HUES64 (cell line): ENCODE data around the gene NSUN2.
"Not testable (repeated sequence)": the region's sequence is repeated elsewhere in the genome, so short reads cannot be mapped to it uniquely, and the experiment has no call there.

Experiments used
- H3K27ac ChIP-seq: 2 replicates; pipeline ENCODE4 v1.7.0; 2013; ENCODE audit warnings: low read depth, low read length, inconsistent platforms
- H3K27me3 ChIP-seq: 2 replicates; pipeline ENCODE4 v1.6.1; 2013; ENCODE audit warnings: mild to moderate bottlenecking, low read length; ENCODE audit not compliant: insufficient read depth
- H3K36me3 ChIP-seq: 2 replicates; pipeline ENCODE4 v1.6.1; 2013; ENCODE audit warnings: mild to moderate bottlenecking, low read length; ENCODE audit not compliant: insufficient read depth
- H3K4me1 ChIP-seq: 2 replicates; pipeline ENCODE4 v1.6.1; 2013; ENCODE audit warnings: mild to moderate bottlenecking, low read length, moderate library complexity; ENCODE audit not compliant: insufficient read depth
- H3K4me3 ChIP-seq: 2 replicates; pipeline ENCODE4 v1.5.1; 2013; ENCODE audit warnings: mild to moderate bottlenecking, low read length, moderate library complexity
- H3K9ac ChIP-seq: 2 replicates; pipeline ENCODE4 v1.6.1; 2013; ENCODE audit warnings: mild to moderate bottlenecking, low read depth, low read length
- H3K9me3 ChIP-seq: 2 replicates; pipeline ENCODE4 v1.6.1; 2013; ENCODE audit warnings: low read depth, low read length; ENCODE audit not compliant: insufficient read depth
- WGBS: fragments of 150-250, 120-280 bp; methylation state at CpG from one replicate; pipeline ENCODE4 v1.1.7; 2013; ENCODE audit warnings: missing lambda C conversion rate; 5-methylcytosine and 5-hydroxymethylcytosine counted together

The NSUN2 gene

GRCh38 chr5:6571607-6572006 lies 61.2 kb downstream of the NSUN2 start:
- not testable (repeated sequence) for H3K27ac ChIP-seq, H3K4me3 ChIP-seq, H3K9ac ChIP-seq, H3K4me1 ChIP-seq, H3K27me3 ChIP-seq, H3K36me3 ChIP-seq, H3K9me3 ChIP-seq
- 92% methylated on average over 2 of the region's 2 CpGs for WGBS

DNA sequence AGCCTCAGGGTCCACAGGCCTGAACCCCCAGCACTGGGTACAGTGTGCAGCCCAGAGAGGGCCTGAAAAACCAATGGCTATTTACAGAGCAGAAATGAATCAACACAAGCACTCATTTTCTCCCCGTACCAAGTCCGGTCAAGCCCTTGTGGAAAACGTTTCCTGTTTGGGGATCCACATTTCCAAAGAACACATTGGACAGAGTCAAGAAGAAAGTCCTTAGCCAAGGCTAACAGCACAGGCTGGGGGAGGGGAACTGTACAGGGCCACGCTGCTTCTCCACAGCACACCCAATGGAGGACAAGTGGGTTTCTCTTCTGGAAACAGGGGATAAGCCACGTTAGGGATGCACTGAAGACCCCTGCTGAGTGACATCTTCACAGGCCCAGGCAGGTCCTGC lies 62.3 kb downstream of the NSUN2 start:
- H3K36me3 ChIP-seq = no peaks in the 10 kb centered on the region
- no peak overlapping the region for H3K9ac ChIP-seq
- no peaks in the 10 kb centered on the region for H3K27me3 ChIP-seq
- 73% methylated on average over 5 of the region's 5 CpGs for WGBS
- no peaks in the 10 kb centered on the region for H3K4me1 ChIP-seq
- no peaks in the 10 kb centered on the region for H3K9me3 ChIP-seq
- H3K4me3 ChIP-seq = no peak overlapping the region
- H3K27ac ChIP-seq = no peak overlapping the region

- H3K27ac ChIP-seq = no peak overlapping the region
- no peaks in the 10 kb centered on the region for H3K27me3 ChIP-seq
- H3K36me3 ChIP-seq = no peaks in the 10 kb centered on the region
- no peaks in the 10 kb centered on the region for H3K4me1 ChIP-seq
- H3K4me3 ChIP-seq = no peak overlapping the region
- WGBS = 71% methylated on average over 6 of the region's 6 CpGs
- H3K9ac ChIP-seq = no peak overlapping the region
- no peaks in the 10 kb centered on the region for H3K9me3 ChIP-seq
These were observed 64.0 kb downstream of the NSUN2 start for GRCh38 chr5:6568889-6569288.

GRCh38 chr5:6568383-6568782 lies 64.5 kb downstream of the NSUN2 start:
- Histone ChIP-seq H3K27ac (no peak overlapping the region), H3K4me1 (no peaks in the 10 kb centered on the region), H3K36me3 (no peaks in the 10 kb centered on the region), H3K9me3 (no peaks in the 10 kb centered on the region), H3K9ac (no peak overlapping the region), H3K4me3 (no peak overlapping the region), H3K27me3 (no peaks in the 10 kb centered on the region)
- WGBS = 92% methylated on average over 6 of the region's 6 CpGs

DNA sequence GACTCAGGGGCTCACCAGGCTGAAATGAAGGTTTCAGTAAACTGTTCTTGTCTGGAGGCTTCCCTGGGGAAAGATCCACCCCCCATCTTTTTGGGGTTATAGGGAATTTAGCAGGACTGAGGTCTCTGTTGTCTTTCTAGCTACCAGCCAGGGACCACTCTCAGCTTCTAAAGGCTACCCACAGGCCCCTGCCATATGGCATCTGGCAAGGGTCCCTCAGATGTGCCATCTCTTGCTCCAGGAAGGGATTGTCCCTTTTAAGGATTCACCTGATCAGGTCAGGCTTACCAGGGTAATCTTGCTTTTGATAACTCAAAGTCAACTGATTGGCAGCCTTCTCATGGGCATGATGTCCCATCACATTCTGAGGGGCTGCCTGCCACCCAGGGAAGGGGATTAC lies 65.0 kb downstream of the NSUN2 start:
- H3K4me3 ChIP-seq = no peak overlapping the region
- no peaks in the 10 kb centered on the region for H3K27me3 ChIP-seq

GRCh38 chr5:6567068-6567467 lies 65.8 kb downstream of the NSUN2 start:
- Histone ChIP-seq H3K9ac (no peak overlapping the region), H3K36me3 (no peaks in the 10 kb centered on the region), H3K9me3 (no peaks in the 10 kb centered on the region), H3K27ac (no peak overlapping the region), H3K4me3 (no peak overlapping the region), H3K4me1 (no peaks in the 10 kb centered on the region), H3K27me3 (no peaks in the 10 kb centered on the region)
- WGBS = 87% methylated on average over 3 of the region's 4 CpGs

More for the DNA sequence above, 65.0 kb downstream of the NSUN2 start:
- Histone ChIP-seq H3K9ac (no peak overlapping the region), H3K27ac (no peak overlapping the region), H3K36me3 (no peaks in the 10 kb centered on the region), H3K9me3 (no peaks in the 10 kb centered on the region), H3K4me1 (no peaks in the 10 kb centered on the region)

- no peak overlapping the region for H3K27ac ChIP-seq
- WGBS = 100% methylated on average over 3 of the region's 3 CpGs
- H3K9ac ChIP-seq = no peak overlapping the region
- no peaks in the 10 kb centered on the region for H3K27me3 ChIP-seq
- no peaks in the 10 kb centered on the region for H3K4me1 ChIP-seq
- no peaks in the 10 kb centered on the region for H3K36me3 ChIP-seq
- 0 out of 2 replicates have a peak, but pooled peaks cover 3% of the 10 kb centered on the region for H3K9me3 ChIP-seq
- no peak overlapping the region for H3K4me3 ChIP-seq
These were observed 67.4 kb downstream of the NSUN2 start for GRCh38 chr5:6565492-6565891.

DNA sequence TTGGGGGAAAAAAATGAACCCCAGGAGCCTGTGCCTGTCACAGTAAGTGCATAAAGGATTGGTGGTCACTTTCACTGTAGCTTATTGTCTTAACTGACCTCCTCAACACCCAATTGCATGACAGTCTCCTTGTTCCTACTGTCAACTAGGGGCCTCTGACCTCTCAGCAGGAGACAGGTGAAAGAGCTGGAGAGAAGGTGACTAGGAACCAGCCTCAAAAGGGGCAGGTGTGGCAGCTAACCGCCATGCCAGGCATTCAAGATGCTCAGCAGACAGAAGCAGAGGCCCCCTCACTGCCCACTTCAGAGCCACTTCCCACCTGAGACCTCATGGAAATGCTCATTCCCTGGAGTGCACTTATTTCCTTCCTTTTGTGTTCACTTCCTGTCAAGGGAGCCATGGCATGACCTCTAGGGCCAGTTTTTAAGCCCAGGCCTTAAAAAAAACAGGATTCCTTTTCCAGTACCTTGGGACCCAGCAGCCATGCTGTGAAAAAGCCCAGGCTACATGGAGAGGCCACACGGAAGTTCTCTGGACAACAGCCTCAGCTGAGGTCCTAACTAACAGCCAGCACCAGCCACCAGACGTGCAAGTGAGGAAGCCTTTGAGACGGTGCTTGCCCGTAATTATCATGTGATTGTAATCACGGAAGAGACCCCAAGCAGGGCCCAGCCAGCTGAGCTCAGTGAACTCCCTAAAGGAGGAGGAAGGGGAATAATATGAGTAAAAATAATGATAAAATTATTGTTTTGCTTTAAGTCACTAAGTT lies 74.9 kb downstream of the NSUN2 start:
- no peaks in the 10 kb centered on the region for H3K27me3 ChIP-seq
- WGBS = 93% methylated on average over 6 of the region's 6 CpGs
- H3K9me3 ChIP-seq = peaks cover 25% of the 10 kb centered on the region

DNA sequence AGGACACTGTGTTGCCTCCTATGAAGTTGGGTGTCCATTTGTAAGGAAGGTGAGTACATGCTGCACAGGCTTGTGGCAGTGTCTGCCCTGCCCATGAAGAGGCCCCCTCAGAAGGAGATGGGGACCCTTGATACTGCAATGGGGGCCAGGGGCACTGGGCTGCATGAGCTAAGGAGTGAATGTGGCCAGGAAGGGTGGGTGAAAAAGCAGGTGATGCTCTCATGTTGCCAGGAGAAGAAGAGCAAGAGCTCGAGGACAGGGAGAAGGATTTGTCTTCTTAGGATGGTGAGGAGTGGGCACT lies 76.1 kb downstream of the NSUN2 start:
- Histone ChIP-seq H3K4me3 (no peak overlapping the region), H3K27ac (no peak overlapping the region), H3K9me3 (peaks cover 25% of the 10 kb centered on the region), H3K9ac (no peak overlapping the region), H3K4me1 (no peaks in the 10 kb centered on the region), H3K36me3 (no peaks in the 10 kb centered on the region), H3K27me3 (no peaks in the 10 kb centered on the region)
- WGBS = 89% methylated on average over 1 of the region's 1 CpG

More for the DNA sequence above, 74.9 kb downstream of the NSUN2 start:
- Histone ChIP-seq H3K4me1 (no peaks in the 10 kb centered on the region), H3K4me3 (no peak overlapping the region), H3K27ac (no peak overlapping the region), H3K9ac (no peak overlapping the region), H3K36me3 (no peaks in the 10 kb centered on the region)

DNA sequence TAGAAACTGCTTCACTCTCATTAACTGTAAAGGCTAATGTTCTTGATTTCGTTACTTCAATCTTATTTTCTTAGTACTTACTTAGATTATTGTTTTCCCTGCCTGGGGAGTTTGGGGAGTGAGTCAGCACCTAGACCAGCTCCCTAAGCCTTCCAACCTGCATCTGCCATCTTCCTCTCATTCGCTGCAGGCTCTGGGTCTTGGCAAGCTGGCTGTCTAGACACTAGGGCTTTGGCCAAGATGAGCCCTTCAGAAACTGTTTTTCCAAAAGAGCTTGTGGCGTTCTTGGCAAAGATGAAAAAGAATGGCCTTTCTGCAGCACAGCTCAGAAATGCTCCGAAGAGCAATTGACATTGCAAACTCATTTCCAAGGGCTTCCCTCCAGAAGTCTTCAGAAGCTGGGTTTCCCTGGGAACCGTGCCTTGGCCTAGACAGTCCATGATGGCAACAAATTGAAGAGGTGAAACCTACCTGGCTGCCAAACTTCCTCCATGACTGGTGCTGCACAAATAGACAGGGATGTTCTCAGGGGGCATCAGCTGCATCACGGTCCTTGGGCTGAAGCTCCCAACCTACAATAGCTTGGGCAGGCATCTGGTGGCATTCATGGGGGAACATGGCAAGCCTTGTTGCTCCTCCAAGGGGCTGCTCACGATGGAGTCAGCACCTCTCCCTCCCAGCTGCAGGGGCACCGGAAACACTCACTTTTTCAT lies 76.6 kb downstream of the NSUN2 start:
- Histone ChIP-seq H3K9me3 (peaks cover 25% of the 10 kb centered on the region), H3K36me3 (no peaks in the 10 kb centered on the region), H3K4me3 (no peak overlapping the region), H3K4me1 (no peaks in the 10 kb centered on the region), H3K27ac (no peak overlapping the region), H3K9ac (no peak overlapping the region), H3K27me3 (no peaks in the 10 kb centered on the region)
- 87% methylated on average over 7 of the region's 8 CpGs for WGBS

- Histone ChIP-seq H3K27ac (no peak overlapping the region), H3K4me3 (no peak overlapping the region), H3K36me3 (no peaks in the 10 kb centered on the region), H3K4me1 (no peaks in the 10 kb centered on the region), H3K9ac (no peak overlapping the region), H3K27me3 (no peaks in the 10 kb centered on the region), H3K9me3 (peaks cover 22% of the 10 kb centered on the region)
- 100% methylated on average over 1 of the region's 4 CpGs for WGBS
These were observed 78.0 kb downstream of the NSUN2 start for GRCh38 chr5:6554812-6555211.
